Stimulated activated CD8-positive, alpha-beta memory T cell treated with anti-CD3 and anti-CD28 coated beads, Interleukin-7, amount 100 ng/mL, for 24 hours (primary cell): ENCODE results near the gene OSTM1.
A peak's percentile ranks its signal among the peaks of the same experiment; 100 is the strongest.

Source experiments
- DNase-seq: peaks from one replicate; pipeline ENCODE4 v3.0.0-alpha.2; 2020; ENCODE audit warnings: low read depth

OSTM1 gene

GRCh38 chr6:108074359-108075144 lies at the start of gene OSTM1:
Gene OSTM1 (minus strand): TSS chr6:108074741. CDS start chr6:108074651, 90 bp downstream.
- peak; percentile 88 for DNase-seq

GRCh38 chr6:108123946-108124345 lies 49.4 kb upstream of the OSTM1 start:
- no peak for DNase-seq

GRCh38 chr6:108123481-108123929 lies 49.0 kb upstream of the OSTM1 start:
- DNase-seq: no peak

- no peak for DNase-seq
Observed at GRCh38 chr6:108121612-108122011, 47.1 kb upstream of the OSTM1 start.

- no peak for DNase-seq
Observed at GRCh38 chr6:108120311-108120710, 45.8 kb upstream of the OSTM1 start.

- DNase-seq: no peak
Observed at GRCh38 chr6:108119769-108120141, 45.2 kb upstream of the OSTM1 start.

GRCh38 chr6:108118810-108119768 lies 44.5 kb upstream of the OSTM1 start:
- no peak for DNase-seq

- DNase-seq: no peak
Observed at GRCh38 chr6:108118359-108118724, 43.8 kb upstream of the OSTM1 start.

GRCh38 chr6:108117427-108118358 lies 43.2 kb upstream of the OSTM1 start:
- DNase-seq: no peak

GRCh38 chr6:108116546-108117426 lies 42.2 kb upstream of the OSTM1 start:
- DNase-seq: no peak

- no peak for DNase-seq
Observed at GRCh38 chr6:108115598-108116058, 41.1 kb upstream of the OSTM1 start.

- no peak for DNase-seq
Observed at GRCh38 chr6:108114841-108115597, 40.5 kb upstream of the OSTM1 start.

GRCh38 chr6:108113557-108114519 lies 39.3 kb upstream of the OSTM1 start:
- DNase-seq: no peak

GRCh38 chr6:108108374-108108773 lies 33.8 kb upstream of the OSTM1 start:
- no peak for DNase-seq

- DNase-seq: no peak
Observed at GRCh38 chr6:108107102-108107501, 32.6 kb upstream of the OSTM1 start.

GRCh38 chr6:108106694-108107093 lies 32.2 kb upstream of the OSTM1 start:
- no peak for DNase-seq

- DNase-seq: no peak
Observed at GRCh38 chr6:108106261-108106660, 31.7 kb upstream of the OSTM1 start.

GRCh38 chr6:108105571-108105970 lies 31.0 kb upstream of the OSTM1 start:
- no peak for DNase-seq

- no peak for DNase-seq
Observed at GRCh38 chr6:108102965-108103364, 28.4 kb upstream of the OSTM1 start.
